Inferior parietal cortex (tissue), 1 donor: Measurements from ENCODE around the gene METAP2.
"Not testable (repeated sequence)": the region's sequence is repeated elsewhere in the genome, so short reads cannot be mapped to it uniquely, and the experiment has no call there.

Experiments used
- DNase-seq: peaks from one replicate; pipeline ENCODE4 v3.0.0-alpha.2; 2016; ENCODE audit errors: extremely low spot score

The METAP2 gene

GRCh38 chr12:95473884-95474659 lies at the start of gene METAP2:
METAP2 (plus strand) TSS chr12:95474152; CDS start chr12:95474180, 28 bp downstream.
- DNase-seq, result peak; percentile 97

GRCh38 chr12:95424271-95424994 lies 49.5 kb upstream of the METAP2 start:
- no peak for DNase-seq

- no peak for DNase-seq
Measured at GRCh38 chr12:95429172-95429510, 44.8 kb upstream of the METAP2 start.

- no peak for DNase-seq
Measured at GRCh38 chr12:95431120-95431519, 42.8 kb upstream of the METAP2 start.

GRCh38 chr12:95435355-95435754 lies 38.6 kb upstream of the METAP2 start:
- no peak for DNase-seq

GRCh38 chr12:95437565-95437964 lies 36.4 kb upstream of the METAP2 start:
- DNase-seq, result no peak

- no peak for DNase-seq
Measured at GRCh38 chr12:95439461-95440230, 34.3 kb upstream of the METAP2 start.

- no peak for DNase-seq
Measured at GRCh38 chr12:95440401-95440800, 33.6 kb upstream of the METAP2 start.

- no peak for DNase-seq
Measured at GRCh38 chr12:95443459-95443858, 30.5 kb upstream of the METAP2 start.

GRCh38 chr12:95445099-95445498 lies 28.9 kb upstream of the METAP2 start:
- DNase-seq, result not testable (repeated sequence)

GRCh38 chr12:95445884-95446505 lies 28.0 kb upstream of the METAP2 start:
- no peak for DNase-seq

- no peak for DNase-seq
Measured at GRCh38 chr12:95446506-95446900, 27.4 kb upstream of the METAP2 start.

- DNase-seq, result not testable (repeated sequence)
Measured at GRCh38 chr12:95449656-95450055, 24.3 kb upstream of the METAP2 start.

- not testable (repeated sequence) for DNase-seq
Measured at GRCh38 chr12:95452501-95452900, 21.5 kb upstream of the METAP2 start.

- DNase-seq, result not testable (repeated sequence)
Measured at GRCh38 chr12:95453881-95454280, 20.1 kb upstream of the METAP2 start.

- DNase-seq, result not testable (repeated sequence)
Measured at GRCh38 chr12:95454780-95455215, 19.2 kb upstream of the METAP2 start.

- not testable (repeated sequence) for DNase-seq
Measured at GRCh38 chr12:95457605-95458004, 16.3 kb upstream of the METAP2 start.

- no peak for DNase-seq
Measured at GRCh38 chr12:95458761-95459160, 15.2 kb upstream of the METAP2 start.

- no peak for DNase-seq
Measured at GRCh38 chr12:95459310-95459709, 14.6 kb upstream of the METAP2 start.

- no peak for DNase-seq
Measured at GRCh38 chr12:95460105-95460504, 13.8 kb upstream of the METAP2 start.

- DNase-seq, result no peak
Measured at GRCh38 chr12:95460896-95461295, 13.1 kb upstream of the METAP2 start.

GRCh38 chr12:95462081-95462480 lies 11.9 kb upstream of the METAP2 start:
- DNase-seq, result no peak
